Mucosa of descending colon (tissue), 3 donors: ENCODE measurements around the gene SPINT2. TPM values are rescaled to one million over a fixed set of nuclear protein-coding genes. Genes with fewer than 3 reads are reported as not detected.
"Not testable (repeated sequence)": the region's sequence is repeated elsewhere in the genome, so short reads cannot be mapped to it uniquely, and the experiment has no call there.

Experiments used
- ATAC-seq: fragments of 200-7000 bp; cut with Tn5 transposase; one replicate; pipeline ENCODE4 v1.9.1; 2020; ENCODE audit warnings: mild to moderate bottlenecking, moderate library complexity
- DNase-seq, 3 donors: peaks; one replicate each; pipeline ENCODE4 v3.0.0-alpha.2; 2020
- H3K36me3 ChIP-seq: fragments of 200-600 bp; one replicate; pipeline ENCODE4 v1.8.0; 2021; ENCODE audit warnings: low read depth, mild to moderate bottlenecking
- H3K4me1 ChIP-seq: fragments of 200-600 bp; one replicate; pipeline ENCODE4 v1.8.0; 2021; ENCODE audit warnings: low read depth, mild to moderate bottlenecking
- H3K4me3 ChIP-seq: fragments of 200-600 bp; one replicate; pipeline ENCODE4 v1.8.0; 2021; ENCODE audit warnings: mild to moderate bottlenecking
- H3K9me3 ChIP-seq: fragments of 200-600 bp; one replicate; pipeline ENCODE4 v1.8.0; 2021; ENCODE audit warnings: mild to moderate bottlenecking
- CTCF ChIP-seq: fragments of 200-600 bp; IDR thresholded peaks from one replicate; pipeline ENCODE4 v1.8.0; 2022; ENCODE audit warnings: antibody characterized with exemption, mild to moderate bottlenecking
- intact Hi-C, 2 donors: fragments of 100-400 bp; cut with DNase I in 1 of 2; cut with micrococcal nuclease in 1 of 2; formaldehyde crosslinking; loops; one replicate each; pipeline versions ENCODE4 v1.11.0 to v1.11.1; 2022; cut with DNase I, micrococcal nuclease
- total RNA-seq, 3 donors: library from RNA; stranded (reverse); fragmentation: NEBNext Ultra II Directional in 2 of 3; extraction: Animal tissue kit (Norgen Biotek cat#: 25700) in 2 of 3; gene quantifications; one replicate each; pipeline versions ENCODE4 v1.2.1 to v1.2.4, GENCODE V29; 2021 to 2023
- donor health status: DM: no; HTN: no; CAD: no; lungs with moderate emphysema.
- donor health status: DM: no; HTN: no; CAD: no.
- donor health status: DM: no; HTN: yes; CAD: no.

The SPINT2 gene
- total RNA-seq, 3 donors from 2014 or later = 355 to 802 (median 787) TPM

GRCh38 chr19:38227287-38228004, 36.9 kb upstream of the SPINT2 start:
- Histone ChIP-seq H3K4me3 (no peak overlapping the region), H3K9me3 (no peaks in the 10 kb centered on the region), H3K36me3 (no peaks in the 10 kb centered on the region), H3K4me1 (peaks cover 14% of the 10 kb centered on the region)
- ATAC-seq (no peak), DNase-seq (no peak)
- intact Hi-C loops = no loop called here
- TF ChIP-seq CTCF = no peak

GRCh38 chr19:38228005-38228377, 36.4 kb upstream of the SPINT2 start:
- intact Hi-C loops = no loop called here
- H3K4me3 ChIP-seq = no peak overlapping the region
- DNase-seq = no peak
- no peak for ATAC-seq
- no peaks in the 10 kb centered on the region for H3K9me3 ChIP-seq
- no peak for TF ChIP-seq CTCF
- no peaks in the 10 kb centered on the region for H3K36me3 ChIP-seq
- peaks cover 13% of the 10 kb centered on the region for H3K4me1 ChIP-seq

- TF ChIP-seq CTCF = no peak
- Histone ChIP-seq H3K36me3 (no peaks in the 10 kb centered on the region), H3K4me3 (no peak overlapping the region), H3K4me1 (peaks cover 13% of the 10 kb centered on the region), H3K9me3 (no peaks in the 10 kb centered on the region)
- intact Hi-C loops = no loop called here
- DNase-seq (no peak), ATAC-seq (no peak)
These were observed 35.6 kb upstream of the SPINT2 start for GRCh38 chr19:38228491-38229439.

- no peak for TF ChIP-seq CTCF
- intact Hi-C loops = no loop called here
- peak; percentile 76 for ATAC-seq
- no peak overlapping the region for H3K4me3 ChIP-seq
- peak in 2 of 3 donors; percentile 43 to 55 for DNase-seq
- H3K4me1 ChIP-seq = peaks cover 8% of the 10 kb centered on the region
- no peaks in the 10 kb centered on the region for H3K36me3 ChIP-seq
- H3K9me3 ChIP-seq = no peaks in the 10 kb centered on the region
These were observed 34.7 kb upstream of the SPINT2 start for GRCh38 chr19:38229585-38230073.

GRCh38 chr19:38230506-38231133, 33.8 kb upstream of the SPINT2 start:
- intact Hi-C loops, H3K9me3 ChIP-seq, H3K4me3 ChIP-seq, DNase-seq, H3K4me1 ChIP-seq, H3K36me3 ChIP-seq, ATAC-seq: not testable (repeated sequence)
